ENCODE results near the gene KIF3A.

DNA sequence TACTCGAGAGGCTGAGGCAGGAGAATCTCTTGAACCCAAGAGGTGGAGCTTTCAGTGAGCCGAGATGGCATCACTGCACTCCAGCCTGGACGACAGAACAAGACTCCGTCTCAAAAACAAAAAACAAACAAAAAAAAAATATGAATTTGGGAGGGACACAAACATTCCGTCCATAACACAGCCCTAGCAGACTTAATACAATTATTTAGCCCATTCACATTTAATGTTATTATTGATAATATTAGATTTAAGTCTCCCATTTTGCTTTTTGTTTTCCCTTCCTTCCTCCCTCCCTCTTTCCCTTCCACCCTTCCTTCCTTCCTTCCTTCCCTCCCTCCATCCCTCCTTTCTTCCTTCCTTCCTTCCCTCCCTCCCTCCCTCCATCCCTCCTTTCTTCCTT is 5.3 kb upstream of the KIF3A start:
- TF ChIP-seq CTCF (IDR thresholded peaks at IDR 0.05) (no peak), POLR2A (IDR thresholded peaks at IDR 0.05) (no peak)
